BLaER1 treated with 17β-estradiol and CSF1 and Interleukin-3, amounts not matched to agents 10 nM and 100 nM (cell line): Measurements from ENCODE around the gene SIRT2.
"Not testable (repeated sequence)": the region's sequence is repeated elsewhere in the genome, so short reads cannot be mapped to it uniquely, and the experiment has no call there.

Experiments used
- H3K27ac ChIP-seq, 11 experiments: shearing (Covaris generic); formaldehyde crosslinking; 2 replicates each; pipeline ENCODE4 v1.8.1; 2022
- H3K27me3 ChIP-seq, 11 experiments: shearing (Covaris generic); formaldehyde crosslinking; 2 replicates each; pipeline ENCODE4 v1.8.1; 2022
- H3K36me3 ChIP-seq, 11 experiments: shearing (Covaris generic); formaldehyde crosslinking; 2 replicates each; pipeline ENCODE4 v1.8.1; 2022
- H3K4me1 ChIP-seq, 10 experiments: shearing (Covaris generic); formaldehyde crosslinking; 2 replicates each; pipeline ENCODE4 v1.8.1; 2022
- H3K4me2 ChIP-seq, 11 experiments: shearing (Covaris generic); formaldehyde crosslinking; 2 replicates each; pipeline ENCODE4 v1.8.1; 2022
- H3K4me3 ChIP-seq, 10 experiments: shearing (Covaris generic); formaldehyde crosslinking; 2 replicates each; pipeline ENCODE4 v1.8.1; 2022
- H3K9ac ChIP-seq, 11 experiments: shearing (Covaris generic); formaldehyde crosslinking; 2 replicates each; pipeline ENCODE4 v1.8.1; 2022
- H3K9me3 ChIP-seq, 11 experiments: shearing (Covaris generic); formaldehyde crosslinking; replicated peaks in 1 of 11; 2 replicates each; pipeline ENCODE4 v1.8.1; 2022
- H4K20me1 ChIP-seq, 11 experiments: shearing (Covaris generic); formaldehyde crosslinking; 2 replicates each; pipeline ENCODE4 v1.8.1; 2022
- Cebpa-rat ChIP-seq, 11 experiments: shearing (Covaris generic); IDR thresholded peaks; 2 replicates each; pipeline ENCODE4 v1.8.1; 2022

SIRT2 gene

GRCh38 chr19:38856813-38857212, 42.6 kb downstream of the SIRT2 start:
- peaks cover 0 to 10% (median 8%) of the 10 kb centered on the region in 11 experiments; a peak in 13 of 22 replicates for H3K9me3 ChIP-seq
- H3K9ac ChIP-seq, result peak overlapping the region; percentile 24 to 62 (median 57); a peak in 17 of 22 replicates
- H3K27me3 ChIP-seq, result no peaks in the 10 kb centered on the region
- H3K4me1 ChIP-seq, result peaks cover 61 to 72% (median 66%) of the 10 kb centered on the region in 10 experiments
- peak overlapping the region; percentile 49 to 72 (median 68); a peak in 21 of 22 replicates for H3K27ac ChIP-seq
- peak overlapping the region; percentile 63 to 94 (median 86) for H3K4me2 ChIP-seq
- no peaks in the 10 kb centered on the region for H4K20me1 ChIP-seq
- no peaks in the 10 kb centered on the region for H3K36me3 ChIP-seq
- peak overlapping the region in 1 of 10 experiments; percentile 13; a peak in 1 of 20 replicates for H3K4me3 ChIP-seq
- no peak for TF ChIP-seq Cebpa-rat (IDR thresholded peaks at IDR 0.05)

GRCh38 chr19:38855751-38856150, 43.7 kb downstream of the SIRT2 start:
- Histone ChIP-seq H3K4me2 (0 out of 22 replicates have a peak overlapping the region, but pooled peaks of 1 of the 11 experiments have one; percentile 63), H3K9me3 (peaks cover 0 to 10% (median 8%) of the 10 kb centered on the region in 11 experiments; a peak in 13 of 22 replicates), H3K27ac (0 out of 22 replicates have a peak overlapping the region, but pooled peaks of 1 of the 11 experiments have one; percentile 49), H3K4me1 (peaks cover 61 to 75% (median 68%) of the 10 kb centered on the region in 10 experiments)
- not testable (repeated sequence) for H4K20me1 ChIP-seq, H3K36me3 ChIP-seq, H3K4me3 ChIP-seq, H3K9ac ChIP-seq, H3K27me3 ChIP-seq

- not testable (repeated sequence) for H3K9ac ChIP-seq, H3K27me3 ChIP-seq, H4K20me1 ChIP-seq, H3K27ac ChIP-seq, H3K4me2 ChIP-seq, H3K36me3 ChIP-seq, H3K4me3 ChIP-seq
- Histone ChIP-seq H3K4me1 (peaks cover 55 to 68% (median 63%) of the 10 kb centered on the region in 10 experiments), H3K9me3 (peaks cover 0 to 10% (median 8%) of the 10 kb centered on the region in 11 experiments; a peak in 13 of 22 replicates)
These were observed 44.5 kb downstream of the SIRT2 start for GRCh38 chr19:38854961-38855360.

- peaks cover 6 to 9% (median 7%) of the 10 kb centered on the region in 11 experiments; a peak in 19 of 22 replicates for H3K36me3 ChIP-seq
- peak overlapping the region; percentile 76 to 99 (median 91) for H3K4me2 ChIP-seq
- peaks cover 0 to 10% (median 8%) of the 10 kb centered on the region in 11 experiments; a peak in 13 of 22 replicates for H3K9me3 ChIP-seq
- H3K9ac ChIP-seq, result peak overlapping the region; percentile 89 to 99 (median 93)
- H3K27me3 ChIP-seq, result no peaks in the 10 kb centered on the region
- peaks cover 45 to 55% (median 49%) of the 10 kb centered on the region in 10 experiments for H3K4me1 ChIP-seq
- no peak for TF ChIP-seq Cebpa-rat (IDR thresholded peaks at IDR 0.05)
- peak overlapping the region; percentile 72 to 89 (median 80); a peak in 19 of 20 replicates for H3K4me3 ChIP-seq
- peaks cover 9 to 10% (median 10%) of the 10 kb centered on the region in 11 experiments for H4K20me1 ChIP-seq
- peak overlapping the region; percentile 86 to 99 (median 94); a peak in 21 of 22 replicates for H3K27ac ChIP-seq
These were observed 46.2 kb downstream of the SIRT2 start for GRCh38 chr19:38853214-38853613.

- H3K36me3 ChIP-seq, result peaks cover 14 to 17% (median 15%) of the 10 kb centered on the region in 11 experiments
- peak overlapping the region; percentile 86 to 99 (median 94) for H3K27ac ChIP-seq
- peak overlapping the region; percentile 76 to 99 (median 91) for H3K4me2 ChIP-seq
- H4K20me1 ChIP-seq, result peaks cover 17 to 18% (median 18%) of the 10 kb centered on the region in 11 experiments
- no peaks in the 10 kb centered on the region for H3K27me3 ChIP-seq
- H3K9ac ChIP-seq, result peak overlapping the region; percentile 89 to 99 (median 93)
- TF ChIP-seq Cebpa-rat (IDR thresholded peaks at IDR 0.05), result no peak
- peak overlapping the region; percentile 72 to 89 (median 80) for H3K4me3 ChIP-seq
- peaks cover 0 to 10% (median 8%) of the 10 kb centered on the region in 11 experiments; a peak in 13 of 22 replicates for H3K9me3 ChIP-seq
- H3K4me1 ChIP-seq, result peaks cover 45 to 55% (median 49%) of the 10 kb centered on the region in 10 experiments
These were observed 47.0 kb downstream of the SIRT2 start for GRCh38 chr19:38852231-38853044.

- Histone ChIP-seq H4K20me1 (peaks cover 24 to 25% (median 25%) of the 10 kb centered on the region in 11 experiments), H3K27ac (peak overlapping the region; percentile 86 to 99 (median 94)), H3K27me3 (no peaks in the 10 kb centered on the region), H3K4me3 (peak overlapping the region; percentile 72 to 89 (median 80)), H3K9me3 (peaks cover 0 to 10% (median 8%) of the 10 kb centered on the region in 11 experiments; a peak in 13 of 22 replicates), H3K36me3 (peaks cover 21 to 24% (median 22%) of the 10 kb centered on the region in 11 experiments), H3K9ac (peak overlapping the region; percentile 89 to 99 (median 93)), H3K4me2 (peak overlapping the region; percentile 91 to 100 (median 99)), H3K4me1 (peaks cover 45 to 55% (median 49%) of the 10 kb centered on the region in 10 experiments)
- TF ChIP-seq Cebpa-rat (IDR thresholded peaks at IDR 0.05), result no peak
These were observed 47.7 kb downstream of the SIRT2 start for GRCh38 chr19:38851622-38852230.

GRCh38 chr19:38850976-38851621, 48.3 kb downstream of the SIRT2 start:
- peaks cover 45 to 54% (median 49%) of the 10 kb centered on the region in 10 experiments for H3K4me1 ChIP-seq
- peaks cover 30 to 32% (median 31%) of the 10 kb centered on the region in 11 experiments for H4K20me1 ChIP-seq
- H3K4me2 ChIP-seq, result peak overlapping the region; percentile 91 to 100 (median 99)
- H3K9me3 ChIP-seq, result peaks cover 0 to 5% (median 3%) of the 10 kb centered on the region in 11 experiments; a peak in 13 of 22 replicates
- no peaks in the 10 kb centered on the region for H3K27me3 ChIP-seq
- H3K9ac ChIP-seq, result peak overlapping the region; percentile 89 to 99 (median 93)
- peak overlapping the region; percentile 72 to 89 (median 80) for H3K4me3 ChIP-seq
- H3K27ac ChIP-seq, result peak overlapping the region; percentile 86 to 99 (median 94)
- no peak for TF ChIP-seq Cebpa-rat (IDR thresholded peaks at IDR 0.05)
- peaks cover 27 to 30% (median 28%) of the 10 kb centered on the region in 11 experiments for H3K36me3 ChIP-seq

GRCh38 chr19:38850436-38850975, 48.9 kb downstream of the SIRT2 start:
- peaks cover 50 to 59% (median 54%) of the 10 kb centered on the region in 10 experiments for H3K4me1 ChIP-seq
- H3K4me2 ChIP-seq, result peak overlapping the region; percentile 91 to 100 (median 99)

More at GRCh38 chr19:38850436-38850975, 48.9 kb downstream of the SIRT2 start:
- peak overlapping the region; percentile 89 to 99 (median 93) for H3K9ac ChIP-seq
- TF ChIP-seq Cebpa-rat (IDR thresholded peaks at IDR 0.05), result no peak
- H3K4me3 ChIP-seq, result peak overlapping the region; percentile 72 to 89 (median 80)
- H4K20me1 ChIP-seq, result peaks cover 36 to 37% (median 37%) of the 10 kb centered on the region in 11 experiments
- no peaks in the 10 kb centered on the region for H3K27me3 ChIP-seq
- peaks cover 33 to 36% (median 34%) of the 10 kb centered on the region in 11 experiments for H3K36me3 ChIP-seq
- H3K27ac ChIP-seq, result peak overlapping the region; percentile 86 to 100 (median 94)
- no peaks in the 10 kb centered on the region; a peak in 1 of 22 replicates for H3K9me3 ChIP-seq
